Rectal smooth muscle tissue (tissue), 1 donor: ENCODE measurements around the gene ADAMTS12.

ENCODE experiments used
- H3K27ac ChIP-seq: one replicate; pipeline ENCODE4 v1.7.0; 2013; ENCODE audit warnings: low read depth, low read length, inconsistent platforms
- H3K27me3 ChIP-seq: one replicate; pipeline ENCODE4 v1.7.0; 2013; ENCODE audit warnings: low read length; ENCODE audit not compliant: control insufficient read depth, insufficient read depth
- H3K36me3 ChIP-seq: one replicate; pipeline ENCODE4 v1.7.0; 2013; ENCODE audit warnings: low read length; ENCODE audit not compliant: control insufficient read depth, insufficient read depth
- H3K4me1 ChIP-seq: one replicate; pipeline ENCODE4 v1.7.0; 2013; ENCODE audit warnings: low read length; ENCODE audit not compliant: control insufficient read depth, insufficient read depth
- H3K4me3 ChIP-seq: one replicate; pipeline ENCODE4 v1.7.0; 2013; ENCODE audit warnings: low read length
- H3K9ac ChIP-seq: one replicate; pipeline ENCODE4 v1.7.0; 2013; ENCODE audit warnings: low read length

Gene ADAMTS12

GRCh38 chr5:33734537-33734936 is 157.3 kb downstream of the ADAMTS12 start:
- no peaks in the 10 kb centered on the region for H3K27me3 ChIP-seq
- no peaks in the 10 kb centered on the region for H3K36me3 ChIP-seq
- H3K27ac ChIP-seq, result no peak overlapping the region

GRCh38 chr5:33733225-33733624 is 158.6 kb downstream of the ADAMTS12 start:
- Histone ChIP-seq H3K36me3 (no peaks in the 10 kb centered on the region), H3K27me3 (no peaks in the 10 kb centered on the region), H3K4me3 (no peak overlapping the region), H3K4me1 (peaks cover 2% of the 10 kb centered on the region), H3K9ac (no peak overlapping the region), H3K27ac (no peak overlapping the region)

More at GRCh38 chr5:33734537-33734936, 157.3 kb downstream of the ADAMTS12 start:
- Histone ChIP-seq H3K4me3 (no peak overlapping the region), H3K4me1 (peaks cover 2% of the 10 kb centered on the region), H3K9ac (no peak overlapping the region)

- H3K4me3 ChIP-seq, result no peak overlapping the region
- H3K27ac ChIP-seq, result no peak overlapping the region
- H3K36me3 ChIP-seq, result no peaks in the 10 kb centered on the region
- no peaks in the 10 kb centered on the region for H3K4me1 ChIP-seq
- H3K27me3 ChIP-seq, result no peaks in the 10 kb centered on the region
- H3K9ac ChIP-seq, result no peak overlapping the region
Observed at GRCh38 chr5:33726422-33727165, 165.2 kb downstream of the ADAMTS12 start.

- H3K27me3 ChIP-seq, result no peaks in the 10 kb centered on the region
- H3K27ac ChIP-seq, result no peak overlapping the region
- H3K4me1 ChIP-seq, result no peaks in the 10 kb centered on the region
- no peak overlapping the region for H3K9ac ChIP-seq
- no peak overlapping the region for H3K4me3 ChIP-seq
- no peaks in the 10 kb centered on the region for H3K36me3 ChIP-seq
Observed at GRCh38 chr5:33725806-33726205, 166.0 kb downstream of the ADAMTS12 start.

GRCh38 chr5:33721491-33722200 is 170.1 kb downstream of the ADAMTS12 start:
- H3K9ac ChIP-seq, result no peak overlapping the region
- no peak overlapping the region for H3K27ac ChIP-seq
- no peak overlapping the region for H3K4me3 ChIP-seq
- H3K27me3 ChIP-seq, result no peaks in the 10 kb centered on the region
- no peaks in the 10 kb centered on the region for H3K4me1 ChIP-seq
- H3K36me3 ChIP-seq, result no peaks in the 10 kb centered on the region

- no peak overlapping the region for H3K27ac ChIP-seq
- no peaks in the 10 kb centered on the region for H3K36me3 ChIP-seq
- H3K27me3 ChIP-seq, result no peaks in the 10 kb centered on the region
- no peak overlapping the region for H3K4me3 ChIP-seq
- H3K4me1 ChIP-seq, result no peaks in the 10 kb centered on the region
- no peak overlapping the region for H3K9ac ChIP-seq
Observed at GRCh38 chr5:33720176-33720575, 171.6 kb downstream of the ADAMTS12 start.

- no peak overlapping the region for H3K27ac ChIP-seq
- H3K36me3 ChIP-seq, result no peaks in the 10 kb centered on the region
- H3K9ac ChIP-seq, result no peak overlapping the region
- no peak overlapping the region for H3K4me3 ChIP-seq
- H3K27me3 ChIP-seq, result no peaks in the 10 kb centered on the region
- H3K4me1 ChIP-seq, result no peaks in the 10 kb centered on the region
Observed at GRCh38 chr5:33719769-33720168, 172.0 kb downstream of the ADAMTS12 start.

GRCh38 chr5:33715661-33716060 is 176.1 kb downstream of the ADAMTS12 start:
- no peak overlapping the region for H3K4me3 ChIP-seq
- H3K27ac ChIP-seq, result no peak overlapping the region
- no peak overlapping the region for H3K9ac ChIP-seq
- no peaks in the 10 kb centered on the region for H3K27me3 ChIP-seq
- no peaks in the 10 kb centered on the region for H3K4me1 ChIP-seq
- no peaks in the 10 kb centered on the region for H3K36me3 ChIP-seq

- no peaks in the 10 kb centered on the region for H3K4me1 ChIP-seq
- H3K36me3 ChIP-seq, result no peaks in the 10 kb centered on the region
- H3K4me3 ChIP-seq, result no peak overlapping the region
- H3K27ac ChIP-seq, result no peak overlapping the region
- H3K27me3 ChIP-seq, result no peaks in the 10 kb centered on the region
- no peak overlapping the region for H3K9ac ChIP-seq
Observed at GRCh38 chr5:33713136-33713765, 178.5 kb downstream of the ADAMTS12 start.

GRCh38 chr5:33712664-33713063 is 179.1 kb downstream of the ADAMTS12 start:
- H3K27ac ChIP-seq, result no peak overlapping the region
- no peaks in the 10 kb centered on the region for H3K4me1 ChIP-seq
- no peaks in the 10 kb centered on the region for H3K36me3 ChIP-seq
- no peak overlapping the region for H3K9ac ChIP-seq
- no peaks in the 10 kb centered on the region for H3K27me3 ChIP-seq
- H3K4me3 ChIP-seq, result no peak overlapping the region

- Histone ChIP-seq H3K27ac (no peak overlapping the region), H3K27me3 (no peaks in the 10 kb centered on the region), H3K9ac (no peak overlapping the region), H3K36me3 (no peaks in the 10 kb centered on the region), H3K4me3 (no peak overlapping the region), H3K4me1 (no peaks in the 10 kb centered on the region)
Observed at GRCh38 chr5:33711094-33711679, 180.6 kb downstream of the ADAMTS12 start.

- no peak overlapping the region for H3K9ac ChIP-seq
- no peaks in the 10 kb centered on the region for H3K27me3 ChIP-seq
- H3K4me3 ChIP-seq, result no peak overlapping the region
- H3K4me1 ChIP-seq, result no peaks in the 10 kb centered on the region
- H3K27ac ChIP-seq, result no peak overlapping the region
- no peaks in the 10 kb centered on the region for H3K36me3 ChIP-seq
Observed at GRCh38 chr5:33702867-33703266, 188.9 kb downstream of the ADAMTS12 start.
